NCI-H1436 treated with DMSO at 0.1 percent for 48 hours (cell line): ENCODE measurements around the gene TMEM178B.

Experiments used
- DNase-seq: peaks from one replicate; lab custom pipeline; 2025; lab: John Stamatoyannopoulos, UW

The TMEM178B gene

GRCh38 chr7:141433698-141434097, 359.8 kb downstream of the TMEM178B start:
- no peak for DNase-seq

DNA sequence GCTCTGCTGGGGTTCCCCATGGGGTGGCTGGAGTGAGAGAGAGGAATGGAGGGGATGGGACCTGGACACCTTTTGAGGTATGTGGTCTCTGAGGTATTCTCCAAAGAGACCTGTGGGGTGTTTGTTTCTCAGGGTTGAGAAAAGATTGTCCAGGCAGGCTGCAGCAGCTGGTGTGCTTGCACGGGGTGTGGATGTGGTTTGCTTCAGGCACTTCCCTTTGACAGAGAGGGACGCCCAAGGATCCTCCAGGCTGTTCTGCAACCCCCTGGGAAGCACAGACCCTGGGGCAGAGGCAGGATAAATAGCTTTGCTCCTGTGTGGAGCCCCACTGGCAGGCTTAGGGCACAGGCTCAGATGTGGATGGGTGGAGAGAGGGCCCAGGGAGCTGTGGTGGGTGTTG, 362.3 kb downstream of the TMEM178B start:
- DNase-seq = no peak

GRCh38 chr7:141436575-141437075, 362.8 kb downstream of the TMEM178B start:
- DNase-seq = no peak

DNA sequence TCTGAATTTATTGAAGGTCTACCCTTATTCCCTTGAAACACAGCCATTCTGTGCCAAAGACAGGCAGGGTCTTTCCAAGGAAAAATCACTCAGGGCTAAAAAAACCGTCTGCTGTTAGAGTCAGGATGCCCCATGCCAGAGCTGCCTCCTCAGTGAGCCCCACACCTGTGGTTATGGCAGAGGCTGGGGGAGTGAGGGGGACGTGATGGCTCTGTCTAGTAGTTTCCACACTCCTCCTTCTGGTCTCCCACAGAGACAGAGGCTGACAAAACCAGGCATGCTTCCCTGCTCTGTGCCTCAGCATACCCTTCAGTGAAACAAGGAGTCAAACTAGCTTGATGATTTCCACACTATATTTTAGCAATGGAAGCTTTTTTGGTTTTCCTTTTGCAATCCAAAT, 365.3 kb downstream of the TMEM178B start:
- DNase-seq = no peak

DNA sequence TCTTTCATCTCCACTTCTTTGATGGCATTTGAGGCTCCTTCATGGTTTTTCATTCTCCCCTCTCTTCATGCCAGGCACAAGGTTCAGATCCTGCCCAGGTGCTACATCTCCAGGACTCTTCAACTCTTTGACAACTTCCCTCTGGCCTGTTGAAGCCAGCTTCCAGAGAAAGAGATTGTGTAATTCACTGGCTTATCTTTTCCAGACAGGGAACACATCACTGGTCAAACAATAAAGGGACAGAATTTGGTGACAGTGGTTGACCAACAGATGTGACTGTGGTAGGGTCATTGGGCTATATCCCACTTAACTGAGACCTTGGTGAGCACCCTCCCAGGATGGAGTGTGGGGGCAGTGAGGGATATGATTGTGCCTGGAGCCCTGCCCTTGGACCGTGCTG, 365.9 kb downstream of the TMEM178B start:
- DNase-seq = no peak

- DNase-seq = no peak
Observed at GRCh38 chr7:141441837-141442627, 368.2 kb downstream of the TMEM178B start.

GRCh38 chr7:141442781-141443180, 368.9 kb downstream of the TMEM178B start:
- DNase-seq = no peak

- no peak for DNase-seq
Observed at GRCh38 chr7:141444961-141445360, 371.1 kb downstream of the TMEM178B start.

GRCh38 chr7:141451232-141451631, 377.4 kb downstream of the TMEM178B start:
- DNase-seq = no peak

DNA sequence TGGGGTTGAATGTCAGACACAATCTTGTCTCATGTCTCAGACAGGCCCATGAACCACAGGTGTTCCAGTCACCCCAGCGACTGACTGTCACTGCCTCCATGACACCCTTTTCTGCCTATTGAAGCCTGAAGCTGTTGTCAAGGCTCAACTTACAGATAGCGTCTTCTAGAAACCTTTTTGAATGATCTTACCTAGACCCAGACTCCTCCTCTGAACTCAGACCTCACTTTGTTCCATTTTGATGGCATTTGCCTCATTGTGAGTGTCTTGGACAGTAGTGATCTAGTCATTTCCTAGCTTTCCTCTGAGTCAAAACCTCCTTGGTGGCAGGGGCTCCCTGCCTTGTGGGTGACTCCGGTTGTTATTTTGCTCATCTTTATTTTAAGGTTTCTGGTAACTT, 379.0 kb downstream of the TMEM178B start:
- DNase-seq = no peak

GRCh38 chr7:141454338-141454737, 380.5 kb downstream of the TMEM178B start:
- no peak for DNase-seq

- no peak for DNase-seq
Observed at GRCh38 chr7:141455723-141456122, 381.9 kb downstream of the TMEM178B start.

DNA sequence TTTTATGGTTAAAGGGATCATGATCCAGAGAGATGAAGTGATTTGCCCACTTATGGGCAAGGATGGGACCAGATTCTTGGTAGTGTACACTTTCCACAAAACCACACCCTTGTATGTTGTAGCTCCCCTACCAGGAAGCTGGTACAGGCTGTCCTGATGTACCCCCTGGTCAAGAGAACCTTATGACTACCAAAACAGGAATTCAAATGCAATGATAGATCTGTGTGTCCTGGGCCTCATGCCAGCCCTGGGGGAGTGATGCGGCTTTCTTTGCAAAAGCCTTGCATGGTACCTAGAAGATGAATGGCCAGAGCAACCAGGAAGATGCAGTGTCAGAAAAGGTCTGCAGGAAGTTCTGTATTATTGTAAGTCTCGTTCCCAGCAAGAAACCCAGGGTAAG, 382.4 kb downstream of the TMEM178B start:
- DNase-seq = no peak

GRCh38 chr7:141456711-141457110, 382.8 kb downstream of the TMEM178B start:
- no peak for DNase-seq

- peak; percentile 77 for DNase-seq
Observed at GRCh38 chr7:141460781-141461715, 387.2 kb downstream of the TMEM178B start.

GRCh38 chr7:141461924-141462323, 388.1 kb downstream of the TMEM178B start:
- DNase-seq = no peak

DNA sequence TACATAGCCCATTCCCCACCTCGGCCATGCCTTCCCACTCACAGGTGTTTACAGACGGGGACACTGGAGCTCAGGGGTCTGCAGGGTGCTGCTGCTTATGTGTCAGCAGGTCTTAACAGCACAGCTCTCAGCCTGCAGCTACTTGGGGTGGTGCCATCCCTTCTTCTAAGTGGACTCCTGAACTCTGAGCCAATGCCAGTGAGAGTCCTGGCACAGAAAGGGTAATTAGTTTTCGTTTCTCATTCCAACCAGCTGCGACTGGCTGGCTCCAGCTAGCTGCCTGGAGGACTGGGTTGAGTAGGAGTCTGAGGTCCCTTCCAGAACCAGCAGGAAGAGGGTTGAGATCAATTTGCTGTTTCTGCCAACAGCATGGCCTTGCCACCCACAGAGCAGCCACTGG, 389.1 kb downstream of the TMEM178B start:
- no peak for DNase-seq

- DNase-seq = no peak
Observed at GRCh38 chr7:141463986-141464385, 390.1 kb downstream of the TMEM178B start.

- DNase-seq = no peak
Observed at GRCh38 chr7:141464551-141464950, 390.7 kb downstream of the TMEM178B start.

DNA sequence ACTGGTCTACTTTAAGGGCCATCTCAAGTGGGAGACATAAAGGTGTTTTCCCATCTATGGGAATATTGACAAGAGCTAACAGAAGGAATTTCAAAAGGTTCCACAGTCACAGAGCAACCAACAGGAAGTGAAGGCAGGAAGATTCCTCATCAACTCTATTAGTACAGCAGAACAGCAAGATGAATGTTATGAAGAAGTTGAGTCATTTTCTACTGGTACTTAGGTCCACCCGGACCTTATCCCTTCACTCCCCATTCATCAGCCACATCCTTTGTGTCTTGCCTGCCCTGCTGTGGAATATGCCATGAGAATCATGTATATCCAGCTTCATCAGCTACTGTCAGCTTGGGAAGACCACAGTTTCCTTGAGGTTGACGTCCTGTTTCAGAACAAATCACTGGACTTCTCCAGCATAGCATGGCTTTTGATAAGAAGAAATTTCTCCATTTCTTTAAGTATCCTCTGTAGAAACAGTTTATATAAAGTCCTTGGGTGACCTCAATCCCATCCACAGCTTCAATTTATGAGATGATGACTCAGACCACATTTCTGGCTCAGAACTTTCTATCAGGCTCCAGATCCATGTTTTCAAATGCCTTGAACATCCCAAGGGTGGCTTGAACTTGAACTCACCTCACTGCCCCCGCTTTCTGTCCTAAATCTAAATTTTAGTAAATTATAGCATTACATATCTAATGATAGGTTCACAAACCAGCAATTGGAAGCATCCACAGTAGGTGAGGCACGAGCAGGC, 392.5 kb downstream of the TMEM178B start:
- no peak for DNase-seq

- no peak for DNase-seq
Observed at GRCh38 chr7:141468341-141468740, 394.5 kb downstream of the TMEM178B start.

DNA sequence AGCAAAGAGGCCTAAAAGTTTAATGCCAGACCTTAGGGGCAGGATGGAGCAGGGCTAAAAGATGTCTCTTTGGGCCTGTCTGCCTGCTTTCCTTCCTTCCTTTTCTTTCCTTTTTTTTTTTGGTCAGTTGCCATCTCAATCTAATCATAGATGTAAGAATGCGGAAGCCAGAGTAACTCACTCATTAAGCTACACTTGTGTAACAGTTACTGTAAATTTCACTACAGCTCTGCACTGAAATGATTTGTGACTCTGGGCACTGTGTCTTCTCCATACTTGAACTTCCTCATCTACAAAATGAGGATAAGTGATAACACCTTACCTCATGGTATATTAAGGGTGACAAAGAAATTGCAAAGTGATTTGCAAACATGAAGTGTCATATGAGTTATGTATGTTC, 401.8 kb downstream of the TMEM178B start:
- DNase-seq = no peak
